CD8-positive, alpha-beta memory T cell (primary cell): ENCODE measurements around the gene SNRK. TPM values are rescaled to one million over a fixed set of nuclear protein-coding genes. Genes with fewer than 3 reads are reported as not detected.

Source experiments
- CTCF ChIA-PET: fragments of 350-600 bp; sonication (Branson Sonifier 250); formaldehyde crosslinking; loops from one replicate; lab custom pipeline; 2021; ENCODE audit warnings: antibody characterized with exemption; lab: Charles Lee
- POLR2A ChIA-PET: fragments of 350-600 bp; sonication (Branson Sonifier 250); formaldehyde crosslinking; loops from one replicate; lab custom pipeline; 2021; ENCODE audit warnings: antibody characterized with exemption; lab: Charles Lee
- DNase-seq, 5 donors: peaks; one replicate each; pipeline versions ENCODE4 v3.0.0 to v3.0.0-alpha.2; 2020 to 2022; ENCODE audit warnings: mixed read lengths in 1 of 5
- H3K27ac ChIP-seq: one replicate; pipeline ENCODE4 v1.7.0; 2013; ENCODE audit warnings: low read depth, mild to moderate bottlenecking, low read length, moderate library complexity
- H3K27me3 ChIP-seq: 2 replicates; pipeline ENCODE4 v1.7.0; 2013; ENCODE audit warnings: low read length, mild to moderate bottlenecking; ENCODE audit not compliant: insufficient read depth, poor library complexity, severe bottlenecking
- H3K36me3 ChIP-seq: 2 replicates; pipeline ENCODE4 v1.7.0; 2013; ENCODE audit warnings: mild to moderate bottlenecking, low read length, moderate library complexity; ENCODE audit not compliant: insufficient read depth
- H3K4me1 ChIP-seq: 2 replicates; pipeline ENCODE4 v1.7.0; 2013; ENCODE audit warnings: mild to moderate bottlenecking, low read length, moderate library complexity; ENCODE audit not compliant: insufficient read depth
- H3K4me3 ChIP-seq: 2 replicates; pipeline ENCODE4 v1.7.0; 2013; ENCODE audit warnings: mild to moderate bottlenecking, low read length
- H3K9me3 ChIP-seq: 2 replicates; pipeline ENCODE4 v1.7.0; 2013; ENCODE audit warnings: mild to moderate bottlenecking, low read length
- H3K27ac Mint-ChIP-seq, 8 donors: one replicate each; pipeline ENCODE4 v1.8.0; 2020 to 2021; ENCODE audit warnings: mixed read lengths in 8 of 8, mild to moderate bottlenecking in 6 of 8, inconsistent platforms in 3 of 8, moderate library complexity in 3 of 8
- H3K27me3 Mint-ChIP-seq, 2 donors: one replicate each; pipeline ENCODE4 v1.8.0; 2020 to 2021; ENCODE audit warnings: mixed read lengths in 2 of 2, mild to moderate bottlenecking in 1 of 2, moderate library complexity in 1 of 2
- H3K36me3 Mint-ChIP-seq, 3 donors: one replicate each; pipeline ENCODE4 v1.8.0; 2020 to 2021; ENCODE audit warnings: mixed read lengths in 3 of 3, inconsistent platforms in 1 of 3, mild to moderate bottlenecking in 1 of 3
- H3K4me1 Mint-ChIP-seq, 3 donors: one replicate each; pipeline ENCODE4 v1.8.0; 2020 to 2021; ENCODE audit warnings: mixed read lengths in 3 of 3, inconsistent platforms in 1 of 3, mild to moderate bottlenecking in 1 of 3
- H3K4me3 Mint-ChIP-seq, 7 donors: one replicate each; pipeline ENCODE4 v1.8.0; 2020 to 2021; ENCODE audit warnings: mixed read lengths in 7 of 7, mild to moderate bottlenecking in 6 of 7, moderate library complexity in 4 of 7, inconsistent platforms in 2 of 7
- H3K9me3 Mint-ChIP-seq, 5 donors: one replicate each; pipeline ENCODE4 v1.8.0; 2020 to 2022; ENCODE audit warnings: mixed read lengths in 5 of 5, mild to moderate bottlenecking in 3 of 5, moderate library complexity in 2 of 5, inconsistent platforms in 1 of 5
- polyA plus RNA-seq: library from polyadenylated mRNA; unstranded; fragments of 300-500 nt; fragmentation: Illumina TruSeq; gene quantifications from one replicate; pipeline ENCODE4 v1.2.3, GENCODE V29; 2021
- total RNA-seq, 2 experiments: library from RNA; stranded (reverse); gene quantifications; one replicate each; pipeline ENCODE4 v1.2.3, GENCODE V29; 2021

The SNRK gene
- total and polyA plus RNA-seq, 3 experiments from 2014 or later = 34.2 to 55.1 (median 35.9) TPM

DNA sequence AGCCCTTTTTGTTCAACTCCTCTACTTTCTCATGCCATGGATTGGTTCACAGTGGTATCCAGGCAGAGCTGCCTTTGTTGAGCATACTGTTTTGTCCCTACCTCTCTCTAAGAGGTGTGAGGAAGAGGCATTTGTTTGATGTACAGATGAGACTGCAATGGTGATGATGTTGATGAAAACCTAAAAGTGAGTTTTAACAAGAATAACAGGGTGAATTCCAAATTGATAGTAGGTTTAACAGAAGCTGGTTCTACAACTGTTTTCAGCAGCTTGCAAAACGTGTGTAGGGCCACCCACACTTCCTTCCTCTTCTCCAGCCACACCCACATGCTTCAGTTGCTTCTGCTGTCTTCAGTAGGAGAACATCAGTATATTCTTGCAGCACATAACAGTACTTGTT is 10.2 kb downstream of the SNRK start:
- H3K27me3 ChIP-seq = no peaks in the 10 kb centered on the region
- DNase-seq = peak; percentile 40 to 84 (median 74)
- H3K36me3 ChIP-seq = no peaks in the 10 kb centered on the region
- ChIA-PET CTCF (interaction anchor here (1.0 to 5.3 kb wide), 10 partner anchors 9 to 206 kb away, joined by 3 to 21 read pairs (median 6); partner anchors contain the start of gene SNRK), POLR2A (interaction anchor here (1.0 to 5.0 kb wide), 9 partner anchors 8 to 181 kb away, joined by 3 to 29 read pairs (median 4); partner anchors contain the start of gene SNRK)
- Mint-ChIP-seq H3K4me3 (peak overlapping the region; percentile 70 to 83 (median 81)), H3K27ac (peak overlapping the region; percentile 72 to 97 (median 92)), H3K27me3 (no peaks in the 10 kb centered on the region), H3K36me3 (peaks cover 0 to 41% (median 9%) of the 10 kb centered on the region in 3 donors), H3K4me1 (peaks cover 82 to 99% (median 97%) of the 10 kb centered on the region in 3 donors), H3K9me3 (no peaks in the 10 kb centered on the region)
- H3K4me3 ChIP-seq = peak overlapping the region; percentile 13
- no peak overlapping the region for H3K27ac ChIP-seq
- peaks cover 86% of the 10 kb centered on the region for H3K4me1 ChIP-seq
- no peaks in the 10 kb centered on the region for H3K9me3 ChIP-seq

DNA sequence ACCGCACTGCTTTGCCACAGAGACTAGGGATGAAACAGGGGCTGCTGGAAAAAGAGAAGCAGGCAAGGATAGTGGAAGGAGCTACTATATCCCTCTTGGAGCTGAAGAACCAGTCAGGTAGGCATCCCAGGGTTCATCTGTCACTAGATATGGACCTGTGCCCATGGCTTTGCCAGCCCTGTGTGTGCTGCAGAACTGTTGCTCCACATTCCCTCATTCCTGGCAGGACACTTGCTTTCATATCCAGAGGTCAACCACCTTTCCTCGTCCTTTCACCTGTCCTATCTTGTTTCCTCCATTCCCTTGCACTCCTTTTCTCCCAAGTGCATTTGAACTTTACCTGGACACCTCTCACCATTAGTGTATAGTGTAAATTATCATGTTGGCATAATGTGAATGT is 12.0 kb downstream of the SNRK start:
- H3K9me3 ChIP-seq = no peaks in the 10 kb centered on the region
- H3K27me3 ChIP-seq = no peaks in the 10 kb centered on the region
- Mint-ChIP-seq H3K4me1 (peaks cover 79 to 99% (median 97%) of the 10 kb centered on the region in 3 donors), H3K9me3 (no peaks in the 10 kb centered on the region), H3K36me3 (peaks cover 2 to 38% (median 11%) of the 10 kb centered on the region in 3 donors), H3K27me3 (no peaks in the 10 kb centered on the region), H3K27ac (peak overlapping the region; percentile 52 to 97 (median 90)), H3K4me3 (peak overlapping the region; percentile 34 to 82 (median 77))
- H3K4me1 ChIP-seq = peaks cover 86% of the 10 kb centered on the region
- peak overlapping the region; percentile 3 for H3K4me3 ChIP-seq
- no peak for DNase-seq
- no peaks in the 10 kb centered on the region for H3K36me3 ChIP-seq
- POLR2A ChIA-PET = interaction anchor here (5.0 kb wide), 1 partner anchor 12 kb away, joined by 29 read pairs; the partner anchor contains the start of gene SNRK
- H3K27ac ChIP-seq = no peak overlapping the region
- CTCF ChIA-PET = interaction anchor here (5.3 kb wide), 1 partner anchor 49 kb away, joined by 21 read pairs; no protein-coding TSS in a partner anchor

DNA sequence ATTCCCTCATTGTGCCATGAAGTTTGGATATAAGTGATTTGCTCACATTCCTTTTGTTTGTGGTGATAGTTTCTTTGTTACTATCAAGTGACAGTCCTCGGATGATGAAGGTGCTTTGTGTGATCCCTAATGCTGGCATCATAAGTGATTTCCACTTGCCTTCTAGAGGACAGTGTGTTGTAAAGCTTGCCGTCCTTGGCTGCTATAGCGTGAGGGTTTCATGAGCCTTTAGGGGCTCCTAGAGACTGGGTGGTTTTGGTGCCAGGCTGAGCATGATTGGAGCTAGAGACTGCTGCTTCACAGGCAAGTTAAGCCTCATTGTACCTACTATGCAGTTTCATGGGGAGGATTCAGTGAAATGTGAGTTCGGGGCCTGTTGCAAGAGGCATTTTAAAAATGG is 12.4 kb downstream of the SNRK start:
- no peak for DNase-seq
- H3K27ac Mint-ChIP-seq = peak overlapping the region; percentile 52 to 97 (median 90)
- H3K27me3 ChIP-seq = no peaks in the 10 kb centered on the region
- ChIA-PET CTCF (interaction anchor here (2.2 to 5.3 kb wide), 2 partner anchors 12 to 48 kb away, joined by 6 to 21 read pairs; partner anchors contain the start of gene SNRK), POLR2A (interaction anchor here (5.0 kb wide), 1 partner anchor 12 kb away, joined by 29 read pairs; the partner anchor contains the start of gene SNRK)
- peaks cover 7 to 42% (median 15%) of the 10 kb centered on the region in 3 donors for H3K36me3 Mint-ChIP-seq
- H3K4me3 ChIP-seq = peak overlapping the region; percentile 3
- H3K4me1 ChIP-seq = peaks cover 86% of the 10 kb centered on the region
- peaks cover 81 to 99% (median 97%) of the 10 kb centered on the region in 3 donors for H3K4me1 Mint-ChIP-seq
- peaks cover 4% of the 10 kb centered on the region for H3K36me3 ChIP-seq
- H3K4me3 Mint-ChIP-seq = peak overlapping the region; percentile 34 to 82 (median 77)
- no peaks in the 10 kb centered on the region for H3K27me3 Mint-ChIP-seq
- no peak overlapping the region for H3K27ac ChIP-seq
- H3K9me3 Mint-ChIP-seq = no peaks in the 10 kb centered on the region
- H3K9me3 ChIP-seq = no peaks in the 10 kb centered on the region

DNA sequence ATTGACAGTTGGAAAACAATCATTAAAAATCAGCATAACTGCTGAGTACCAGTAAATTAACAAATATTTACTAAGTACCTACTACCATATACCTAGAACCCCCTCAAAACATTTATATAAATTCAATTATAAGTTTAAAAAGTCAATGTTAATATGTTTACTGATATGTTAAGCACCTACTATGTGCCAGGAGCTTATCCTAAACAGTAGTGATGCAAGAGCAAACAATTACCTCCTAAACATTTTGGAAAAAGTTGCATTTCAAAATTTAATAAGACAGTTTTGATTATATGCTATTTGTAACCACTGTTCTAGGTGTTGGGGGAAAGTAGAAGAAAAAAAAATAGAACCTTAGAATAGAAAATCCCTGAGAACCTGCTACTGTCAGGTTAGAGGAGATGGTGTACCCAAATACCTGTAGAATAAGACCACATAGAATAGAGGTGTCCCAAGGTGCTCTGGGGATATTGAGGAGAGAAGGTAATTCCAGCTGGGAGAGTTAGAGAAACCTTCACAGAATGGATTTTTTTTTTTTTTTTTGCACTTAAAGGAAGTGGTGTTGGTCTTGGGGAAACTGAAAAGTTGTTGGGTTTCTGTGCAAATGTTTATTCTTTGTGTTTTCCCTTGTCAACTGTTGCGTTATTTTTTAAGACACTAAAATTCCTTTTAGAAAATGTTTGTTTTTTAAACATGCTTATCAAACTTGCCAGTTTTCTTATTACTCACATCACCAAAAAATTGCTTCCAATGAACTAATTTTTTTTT is 16.0 kb downstream of the SNRK start:
- ChIA-PET CTCF (interaction anchor here (1.2 to 2.4 kb wide), 3 partner anchors 16 to 76 kb away, joined by 3 to 6 read pairs (median 6); partner anchors contain the start of gene SNRK), POLR2A (no interaction called here)
- Mint-ChIP-seq H3K9me3 (no peaks in the 10 kb centered on the region), H3K27me3 (no peaks in the 10 kb centered on the region), H3K4me1 (peaks cover 73 to 96% (median 92%) of the 10 kb centered on the region in 3 donors), H3K27ac (peak overlapping the region; percentile 66 to 95 (median 88)), H3K4me3 (peak overlapping the region; percentile 1 to 86 (median 67)), H3K36me3 (peaks cover 19 to 63% (median 27%) of the 10 kb centered on the region in 3 donors)
- Histone ChIP-seq H3K27me3 (no peaks in the 10 kb centered on the region), H3K9me3 (no peaks in the 10 kb centered on the region), H3K4me3 (no peak overlapping the region), H3K27ac (no peak overlapping the region), H3K4me1 (peaks cover 92% of the 10 kb centered on the region), H3K36me3 (peaks cover 15% of the 10 kb centered on the region)
- no peak for DNase-seq

DNA sequence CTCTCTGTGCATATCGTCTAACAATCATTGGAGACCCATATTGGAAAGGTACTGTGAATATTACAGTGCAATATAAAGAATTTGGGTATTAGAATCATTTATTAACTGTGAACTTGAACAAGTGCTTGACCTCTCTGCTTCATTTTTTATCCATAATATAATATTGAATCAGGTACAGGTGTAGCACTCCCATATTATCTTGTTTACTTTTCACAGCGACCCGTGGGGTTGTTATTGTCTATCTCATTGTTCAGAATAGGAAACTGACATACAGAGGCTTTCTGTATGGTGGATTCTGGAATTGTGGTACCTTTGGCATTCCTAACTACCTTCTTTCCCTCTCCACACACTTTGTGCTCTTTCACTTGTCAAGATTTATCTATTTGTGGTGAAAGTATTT is 17.8 kb downstream of the SNRK start:
- H3K27ac Mint-ChIP-seq = peak overlapping the region in 5 of 8 donors; percentile 28 to 90 (median 59)
- H3K36me3 Mint-ChIP-seq = peaks cover 33 to 69% (median 34%) of the 10 kb centered on the region in 3 donors
- Histone ChIP-seq H3K4me1 (peaks cover 95% of the 10 kb centered on the region), H3K4me3 (no peak overlapping the region), H3K27ac (no peak overlapping the region), H3K27me3 (no peaks in the 10 kb centered on the region), H3K9me3 (no peaks in the 10 kb centered on the region), H3K36me3 (peaks cover 15% of the 10 kb centered on the region)
- POLR2A ChIA-PET = no interaction called here
- no peaks in the 10 kb centered on the region for H3K27me3 Mint-ChIP-seq
- H3K4me1 Mint-ChIP-seq = peaks cover 75 to 96% (median 93%) of the 10 kb centered on the region in 3 donors
- no peaks in the 10 kb centered on the region for H3K9me3 Mint-ChIP-seq
- CTCF ChIA-PET = no interaction called here
- no peak for DNase-seq
- peak overlapping the region in 3 of 7 donors; percentile 10 to 44 (median 42) for H3K4me3 Mint-ChIP-seq

DNA sequence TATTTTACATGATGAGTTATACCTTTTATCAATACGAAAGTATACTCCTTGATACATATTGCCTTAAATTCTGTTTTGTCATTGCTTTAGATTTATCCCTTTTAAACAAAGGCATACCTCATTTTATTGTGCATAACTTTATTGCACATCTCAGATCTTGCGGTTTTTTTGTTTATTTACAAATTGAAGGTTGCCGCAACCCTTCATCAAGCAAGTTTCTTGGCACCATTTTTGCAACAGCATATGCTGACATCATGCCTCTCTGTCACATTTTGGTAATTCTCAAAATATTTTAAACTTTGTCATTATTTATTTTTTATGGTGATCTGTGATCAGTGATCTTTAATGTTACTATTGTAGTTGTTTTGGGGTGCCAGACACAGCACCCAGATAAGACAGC is 20.9 kb downstream of the SNRK start:
- no peak for DNase-seq
- Histone ChIP-seq H3K36me3 (peaks cover 15% of the 10 kb centered on the region), H3K27me3 (no peaks in the 10 kb centered on the region), H3K4me3 (no peak overlapping the region), H3K27ac (no peak overlapping the region), H3K4me1 (peaks cover 88% of the 10 kb centered on the region), H3K9me3 (no peaks in the 10 kb centered on the region)
- no peaks in the 10 kb centered on the region for H3K9me3 Mint-ChIP-seq
- POLR2A ChIA-PET = no interaction called here
- H3K4me1 Mint-ChIP-seq = peaks cover 79 to 97% (median 95%) of the 10 kb centered on the region in 3 donors
- peaks cover 36 to 85% (median 45%) of the 10 kb centered on the region in 3 donors for H3K36me3 Mint-ChIP-seq
- H3K27ac Mint-ChIP-seq = peak overlapping the region in 7 of 8 donors; percentile 68 to 96 (median 81)
- CTCF ChIA-PET = interaction anchor here (1.3 kb wide), 1 partner anchor 10 kb away, joined by 4 read pairs; no protein-coding TSS in a partner anchor
- no peaks in the 10 kb centered on the region for H3K27me3 Mint-ChIP-seq
- H3K4me3 Mint-ChIP-seq = peak overlapping the region in 3 of 7 donors; percentile 55 to 77 (median 57)

DNA sequence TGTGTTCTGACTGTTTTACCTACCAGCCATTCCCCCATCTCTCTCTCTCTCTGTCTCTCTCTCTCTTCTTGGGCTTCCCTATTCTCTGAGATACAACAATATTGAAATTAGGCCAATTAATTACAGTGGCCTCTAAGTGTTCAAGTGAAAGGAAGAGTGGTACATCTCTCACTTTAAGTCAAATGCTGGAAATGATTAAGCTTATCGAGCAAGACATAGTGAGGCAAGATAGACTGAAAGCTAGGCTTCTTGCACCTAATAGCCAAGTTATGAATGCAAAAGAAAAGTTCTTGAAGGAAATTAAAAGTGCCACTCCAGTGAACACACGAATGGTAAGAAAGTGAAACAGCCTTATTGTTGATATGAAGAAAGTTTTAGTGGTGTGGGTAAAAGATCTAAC is 21.3 kb downstream of the SNRK start:
- Mint-ChIP-seq H3K4me1 (peaks cover 79 to 97% (median 95%) of the 10 kb centered on the region in 3 donors), H3K4me3 (peak overlapping the region in 6 of 7 donors; percentile 16 to 77 (median 41)), H3K27me3 (no peaks in the 10 kb centered on the region), H3K9me3 (no peaks in the 10 kb centered on the region), H3K36me3 (peaks cover 40 to 85% (median 47%) of the 10 kb centered on the region in 3 donors), H3K27ac (peak overlapping the region in 7 of 8 donors; percentile 68 to 96 (median 81))
- Histone ChIP-seq H3K36me3 (peaks cover 15% of the 10 kb centered on the region), H3K4me1 (peaks cover 84% of the 10 kb centered on the region), H3K27me3 (no peaks in the 10 kb centered on the region), H3K27ac (no peak overlapping the region), H3K9me3 (no peaks in the 10 kb centered on the region), H3K4me3 (no peak overlapping the region)
- POLR2A ChIA-PET = no interaction called here
- CTCF ChIA-PET = interaction anchor here (1.3 kb wide), 1 partner anchor 11 kb away, joined by 4 read pairs; no protein-coding TSS in a partner anchor
- no peak for DNase-seq
